H1 (cell line): ENCODE measurements around the gene INHBB. TPM values are rescaled to one million over a fixed set of nuclear protein-coding genes. Genes with fewer than 3 reads are reported as not detected.

Source experiments
- CTCF ChIA-PET: fragments of 300-600 bp; sonication (Branson Sonifier 250); formaldehyde crosslinking; loops from one replicate; lab custom pipeline; 2021; ENCODE audit not compliant: partially characterized antibody; lab: Charles Lee
- POLR2A ChIA-PET: fragments of 300-600 bp; sonication (Branson Sonifier 250); formaldehyde crosslinking; loops from one replicate; lab custom pipeline; 2021; ENCODE audit warnings: inconsistent platforms; ENCODE audit not compliant: partially characterized antibody; lab: Charles Lee
- DNase-seq, 2 experiments: peaks; one replicate each; pipeline versions ENCODE4 v3.0.0 to v3.0.0-alpha.2; 2010 to 2022; ENCODE audit warnings: low spot score in 2 of 2, low read depth in 1 of 2, mixed read lengths in 1 of 2
- FAIRE-seq: peaks from 2 replicates; lab custom pipeline; 2011; peaks lifted over from hg19 to GRCh38; lab: Jason Lieb, UNC
- H2AFZ ChIP-seq: 2 replicates; pipeline ENCODE4 v1.8.1; 2012; ENCODE audit warnings: low read length, inconsistent platforms
- H2AK5ac ChIP-seq: 2 replicates; pipeline ENCODE4 v1.6.1; 2013; ENCODE audit warnings: low read depth, low read length
- H2BK120ac ChIP-seq: replicated peaks from 2 replicates; pipeline ENCODE3; 2013; ENCODE audit warnings: low read depth, low read length, inconsistent platforms
- H2BK12ac ChIP-seq: 2 replicates; pipeline ENCODE4 v1.6.1; 2013; ENCODE audit warnings: low read depth, low read length
- H2BK15ac ChIP-seq: 2 replicates; pipeline ENCODE4 v1.6.1; 2013; ENCODE audit warnings: low read length
- H2BK20ac ChIP-seq: 2 replicates; pipeline ENCODE4 v1.6.1; 2013; ENCODE audit warnings: low read length
- H2BK5ac ChIP-seq: 2 replicates; pipeline ENCODE4 v1.6.1; 2013; ENCODE audit warnings: low read depth, low read length
- H3K14ac ChIP-seq: 2 replicates; pipeline ENCODE4 v1.6.1; 2013; ENCODE audit warnings: inconsistent platforms; ENCODE audit not compliant: insufficient read length
- H3K18ac ChIP-seq: 2 replicates; pipeline ENCODE4 v1.6.1; 2013; ENCODE audit warnings: low read length; ENCODE audit errors: extremely low read depth
- H3K23ac ChIP-seq: 2 replicates; pipeline ENCODE4 v1.6.1; 2013; ENCODE audit warnings: inconsistent platforms; ENCODE audit not compliant: insufficient read length
- H3K23me2 ChIP-seq: 2 replicates; pipeline ENCODE4 v1.6.1; 2013; ENCODE audit warnings: low read depth, low read length
- H3K27ac ChIP-seq: 2 replicates; pipeline ENCODE4 v1.6.1; 2011; ENCODE audit warnings: low read depth, low read length, inconsistent platforms
- H3K27me3 ChIP-seq, 4 experiments: replicated peaks in 1 of 4; 1 replicate in 1 of 4; 2 replicates in 3 of 4; pipeline versions ENCODE4 v1.6.1 to v1.8.1; 2011 to 2013; ENCODE audit warnings: low read length in 3 of 4, mild to moderate bottlenecking in 3 of 4, inconsistent platforms in 2 of 4, mixed read lengths in 2 of 4, moderate library complexity in 1 of 4; ENCODE audit not compliant: control insufficient read depth in 3 of 4, insufficient read depth in 3 of 4; ENCODE audit errors: extremely low read depth in 1 of 4
- H3K36me3 ChIP-seq, 4 experiments: 2 replicates each; pipeline versions ENCODE4 v1.6.1 to v1.8.1; 2011 to 2013; ENCODE audit warnings: mild to moderate bottlenecking in 4 of 4, low read length in 3 of 4, moderate library complexity in 2 of 4, control low read depth in 1 of 4, inconsistent platforms in 1 of 4; ENCODE audit not compliant: insufficient read depth in 4 of 4, control insufficient read depth in 2 of 4
- H3K4ac ChIP-seq: replicated peaks from 2 replicates; pipeline ENCODE3; 2013; ENCODE audit warnings: low read length, low read depth, mixed read lengths, inconsistent platforms; ENCODE audit not compliant: insufficient read length
- H3K4me1 ChIP-seq, 4 experiments: replicated peaks in 1 of 4; 1 replicate in 1 of 4; 2 replicates in 3 of 4; pipeline versions ENCODE4 v1.6.1 to v1.8.1; 2011 to 2013; ENCODE audit warnings: low read length in 3 of 4, inconsistent platforms in 2 of 4, mixed read lengths in 1 of 4; ENCODE audit not compliant: insufficient read depth in 4 of 4, control insufficient read depth in 3 of 4
- H3K4me2 ChIP-seq, 2 experiments: 2 replicates each; pipeline versions ENCODE4 v1.6.1 to v1.8.1; 2011 to 2013; ENCODE audit warnings: low read depth in 2 of 2, low read length in 2 of 2, control low read depth in 1 of 2, inconsistent platforms in 1 of 2, mild to moderate bottlenecking in 1 of 2; ENCODE audit not compliant: insufficient read depth in 1 of 2
- H3K4me3 ChIP-seq, 4 experiments: fragments of 200-600, 300-600 bp in 1 of 4; sonication (generic), shearing (Covaris generic), sonication (Bioruptor Twin) in 1 of 4; 2 replicates each; pipeline versions ENCODE4 v1.5.1 to v1.8.1; 2011 to 2016; ENCODE audit warnings: low read length in 4 of 4, low read depth in 3 of 4, control low read depth in 2 of 4, inconsistent platforms in 2 of 4, mild to moderate bottlenecking in 2 of 4, mixed read lengths in 1 of 4, moderate library complexity in 1 of 4; ENCODE audit not compliant: insufficient read depth in 2 of 4; ENCODE audit errors: extremely low read depth in 1 of 4
- H3K56ac ChIP-seq: replicated peaks from 2 replicates; pipeline ENCODE3; 2013; ENCODE audit warnings: low read depth, mild to moderate bottlenecking, mixed read lengths, low read length, inconsistent platforms; ENCODE audit not compliant: insufficient read length
- H3K79me1 ChIP-seq: 2 replicates; pipeline ENCODE4 v1.6.1; 2013; ENCODE audit warnings: low read depth, low read length, control low read depth
- H3K79me2 ChIP-seq, 2 experiments: 2 replicates each; pipeline versions ENCODE4 v1.6.1 to v1.8.1; 2012 to 2013; ENCODE audit warnings: low read length in 2 of 2, mild to moderate bottlenecking in 2 of 2, inconsistent platforms in 1 of 2; ENCODE audit not compliant: insufficient read depth in 2 of 2, control insufficient read depth in 1 of 2
- H3K9ac ChIP-seq, 4 experiments: replicated peaks in 1 of 4; 1 replicate in 1 of 4; 2 replicates in 3 of 4; pipeline versions ENCODE4 v1.6.1 to v1.8.1; 2011 to 2013; ENCODE audit warnings: low read depth in 3 of 4, low read length in 3 of 4, control low read depth in 2 of 4, mild to moderate bottlenecking in 2 of 4, moderate library complexity in 2 of 4, inconsistent platforms in 1 of 4; ENCODE audit errors: extremely low read depth in 1 of 4
- H3K9me3 ChIP-seq, 2 experiments: 2 replicates each; pipeline versions ENCODE4 v1.6.1 to v1.8.1; 2012 to 2013; ENCODE audit warnings: mild to moderate bottlenecking in 2 of 2, moderate library complexity in 2 of 2, control low read depth in 1 of 2, inconsistent platforms in 1 of 2, low read depth in 1 of 2, low read length in 1 of 2, mixed read lengths in 1 of 2; ENCODE audit not compliant: insufficient read depth in 2 of 2
- H4K20me1 ChIP-seq, 2 experiments: replicated peaks in 1 of 2; 2 replicates each; pipeline versions ENCODE3 to v1.8.1; 2011 to 2013; ENCODE audit warnings: inconsistent platforms in 2 of 2, low read length in 2 of 2, mild to moderate bottlenecking in 1 of 2; ENCODE audit not compliant: insufficient read depth in 2 of 2, control insufficient read depth in 1 of 2
- H4K5ac ChIP-seq: 2 replicates; pipeline ENCODE4 v1.6.1; 2013; ENCODE audit warnings: low read length, low read depth, mixed read lengths, inconsistent platforms; ENCODE audit not compliant: insufficient read length
- H4K8ac ChIP-seq: 2 replicates; pipeline ENCODE4 v1.8.0; 2013; ENCODE audit warnings: mild to moderate bottlenecking, moderate library complexity, low read length, inconsistent platforms; ENCODE audit not compliant: insufficient read depth; ENCODE audit errors: extremely low read depth
- H4K91ac ChIP-seq: replicated peaks from 2 replicates; pipeline ENCODE3; 2013; ENCODE audit warnings: low read length, mixed read lengths, inconsistent platforms; ENCODE audit not compliant: insufficient read length
- BCL11A ChIP-seq, 2 experiments: IDR thresholded peaks; one replicate each; pipeline ENCODE4 v1.6.1; 2011; ENCODE audit warnings: low read depth in 2 of 2, low read length in 2 of 2, mild to moderate bottlenecking in 2 of 2
- CBX5 ChIP-seq: fragments of 300-800, 300-1000 bp; sonication (generic); IDR thresholded peaks from 2 replicates; pipeline ENCODE4 v1.7.1; 2016; ENCODE audit warnings: antibody characterized with exemption, low read length, low read depth
- E2F6 ChIP-seq: IDR thresholded peaks from 2 replicates; pipeline ENCODE4 v1.6.1; 2012; ENCODE audit warnings: inconsistent platforms
- KDM5A ChIP-seq: fragments of 200-600 bp; IDR thresholded peaks from 2 replicates; pipeline ENCODE4 v1.7.1; 2012; ENCODE audit warnings: mild to moderate bottlenecking, low read length, inconsistent platforms, mixed read lengths
- WGBS, 2 experiments: shearing (Covaris generic) in 1 of 2; methylation state at CpG; one replicate each; pipeline versions ENCODE4 v1.1.6 to v1.1.7; 2013 to 2015; ENCODE audit warnings: low lambda C conversion rate in 2 of 2, mixed read lengths in 2 of 2, inconsistent platforms in 1 of 2, low coverage in 1 of 2, missing lambda C conversion rate in 1 of 2; ENCODE audit not compliant: insufficient replicate concordance in 2 of 2, insufficient coverage in 1 of 2, insufficient read length in 1 of 2; ENCODE audit errors: extremely low coverage in 1 of 2, missing lambda C conversion rate in 1 of 2; 5-methylcytosine and 5-hydroxymethylcytosine counted together
- polyA plus RNA-seq, 7 experiments: library from polyadenylated mRNA; depleted of rRNA in 3 of 7; stranded (reverse) in 5 of 7; unstranded in 2 of 7; fragments of >200 nt in 5 of 7; fragments of 200-250 nt in 2 of 7; gene quantifications; 1 replicate in 5 of 7; 2 replicates in 1 of 7; 4 replicates in 1 of 7; pipeline versions ENCODE4 v1.2.1 to v1.2.3, GENCODE V29; 2011 to 2013; ENCODE audit warnings: missing spikeins in 2 of 7, mixed read lengths in 2 of 7
- total RNA-seq: library from RNA; stranded (reverse); fragmentation: NEBNext Ultra II Directional; extraction: Animal tissue kit (Norgen Biotek cat#: 25700); gene quantifications from 2 replicates; pipeline ENCODE4 v1.2.1, GENCODE V29; 2021

The INHBB gene
- total and polyA plus RNA-seq, 2 of the 8 experiments (the other 6 are each of a cell fraction or from before 2014, with no cell fraction given), result 0.30 to 0.32 TPM

DNA sequence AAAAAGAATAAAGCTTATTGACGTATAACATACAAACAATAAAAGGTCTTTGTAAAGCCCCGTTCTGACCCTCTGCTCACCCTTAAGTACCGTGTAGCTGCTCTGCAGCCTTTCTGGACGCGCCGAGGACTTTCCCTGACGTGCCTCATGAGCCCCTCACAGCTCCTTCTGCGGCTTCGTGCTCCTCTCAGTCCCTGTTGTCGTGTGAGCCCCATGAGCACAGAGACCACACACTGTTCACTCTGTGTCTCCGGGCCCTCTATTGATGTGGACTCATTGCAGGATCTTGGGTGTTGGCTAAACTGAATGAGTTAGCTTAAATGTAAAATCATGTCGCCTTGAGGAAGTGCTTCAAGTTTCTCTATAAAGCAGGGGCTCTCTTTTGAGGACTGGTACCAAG is 43.6 kb upstream of the INHBB start:
- no peak overlapping the region for H3K4me3 ChIP-seq
- H2AK5ac ChIP-seq, result no peak overlapping the region
- no peaks in the 10 kb centered on the region for H3K9me3 ChIP-seq
- H3K9ac ChIP-seq, result no peak overlapping the region
- no peak overlapping the region for H4K91ac ChIP-seq
- ChIA-PET POLR2A (interaction anchor here (1.2 kb wide), 1 partner anchor 9 kb away, joined by 5 read pairs; no protein-coding TSS in a partner anchor), CTCF (interaction anchor here (0.7 to 9.4 kb wide), 19 partner anchors 10 to 310 kb away, joined by 3 to 75 read pairs (median 4); no protein-coding TSS in a partner anchor)
- H3K36me3 ChIP-seq, result no peaks in the 10 kb centered on the region
- H3K23ac ChIP-seq, result no peak overlapping the region
- H4K8ac ChIP-seq, result no peak overlapping the region
- DNase-seq (no peak), FAIRE-seq (no peak)
- 88% methylated on average over 12 of the region's 12 CpGs; no CpG with 5 or more reads in 1 of the 2 experiments for WGBS, 2 experiments
- H2BK12ac ChIP-seq, result no peak overlapping the region
- H3K79me2 ChIP-seq, result no peaks in the 10 kb centered on the region
- H3K23me2 ChIP-seq, result no peaks in the 10 kb centered on the region
- no peak overlapping the region for H2BK20ac ChIP-seq
- no peak overlapping the region for H4K5ac ChIP-seq
- no peak overlapping the region for H2AFZ ChIP-seq
- no peak overlapping the region for H3K14ac ChIP-seq
- peaks cover 0 to 2% of the 10 kb centered on the region in 2 experiments for H4K20me1 ChIP-seq
- H3K27ac ChIP-seq, result no peak overlapping the region
- no peak overlapping the region for H2BK15ac ChIP-seq
- no peaks in the 10 kb centered on the region for H3K27me3 ChIP-seq
- no peaks in the 10 kb centered on the region for H3K4me1 ChIP-seq
- H3K18ac ChIP-seq, result no peak overlapping the region
- no peak overlapping the region for H2BK5ac ChIP-seq
- H3K4me2 ChIP-seq, result no peak overlapping the region
- H3K4ac ChIP-seq, result no peak overlapping the region
- no peaks in the 10 kb centered on the region for H3K79me1 ChIP-seq
- H2BK120ac ChIP-seq, result no peak overlapping the region
- no peak overlapping the region for H3K56ac ChIP-seq
- no peak for TF ChIP-seq CBX5
- no peak for TF ChIP-seq KDM5A
- no peak for TF ChIP-seq E2F6
- no peak for TF ChIP-seq BCL11A (IDR thresholded peaks at IDR 0.05; ENCODE audit: low read depth in 2 of 2, low read length in 2 of 2)
